WTC11 (cell line): ENCODE data around the gene MYL11. TPM values are rescaled to one million over a fixed set of nuclear protein-coding genes. Genes with fewer than 3 reads are reported as not detected.

Experiments
- ATAC-seq: fragments of 200-7000 bp; cut with Tn5 transposase; 2 replicates; pipeline ENCODE4 v1.10.0; 2021; ENCODE audit warnings: mild to moderate bottlenecking, moderate library complexity
- CTCF ChIA-PET: fragments of 300-600 bp; sonication (Branson Sonifier 250); formaldehyde crosslinking; loops from one replicate; lab custom pipeline; 2021; ENCODE audit warnings: antibody characterized with exemption; lab: Charles Lee
- POLR2A ChIA-PET: fragments of 350-600 bp; sonication (Branson Sonifier 250); formaldehyde crosslinking; loops from one replicate; lab custom pipeline; 2021; ENCODE audit warnings: antibody characterized with exemption; lab: Charles Lee
- DNase-seq: peaks from one replicate; pipeline ENCODE4 v3.0.0; 2021; ENCODE audit warnings: low spot score
- H3K27ac Mint-ChIP-seq: 2 replicates; pipeline ENCODE4 v1.8.0; 2021; ENCODE audit warnings: mixed read lengths
- H3K27me3 Mint-ChIP-seq: 2 replicates; pipeline ENCODE4 v1.8.0; 2021; ENCODE audit warnings: low read depth, mild to moderate bottlenecking, moderate library complexity, mixed read lengths
- H3K36me3 Mint-ChIP-seq: 2 replicates; pipeline ENCODE4 v1.8.0; 2021; ENCODE audit warnings: mixed read lengths
- H3K4me1 Mint-ChIP-seq: 2 replicates; pipeline ENCODE4 v1.8.0; 2022; ENCODE audit warnings: mixed read lengths
- H3K4me3 Mint-ChIP-seq: 2 replicates; pipeline ENCODE4 v1.8.0; 2021; ENCODE audit warnings: mild to moderate bottlenecking, moderate library complexity, mixed read lengths
- H3K9me3 Mint-ChIP-seq: 2 replicates; pipeline ENCODE4 v1.8.0; 2021; ENCODE audit warnings: mixed read lengths
- AR ChIP-seq: fragments of 250-450 bp; sonication (Bioruptor Pico); IDR thresholded peaks from 2 replicates; pipeline ENCODE4 v1.9.0; 2021; ENCODE audit warnings: mild to moderate bottlenecking
- ATF3 ChIP-seq: sonication (generic); formaldehyde crosslinking; conservative IDR thresholded peaks from 2 replicates; pipeline ENCODE4 v1.8.1; 2022; ENCODE audit warnings: mild to moderate bottlenecking, missing genetic modification reagents
- CREB1 ChIP-seq: sonication (generic); formaldehyde crosslinking; IDR thresholded peaks from 2 replicates; pipeline ENCODE4 v1.8.0; 2023; ENCODE audit warnings: mild to moderate bottlenecking, missing genetic modification reagents
- ELF4 ChIP-seq: sonication (generic); formaldehyde crosslinking; IDR thresholded peaks from 2 replicates; pipeline ENCODE4 v1.8.1; 2022; ENCODE audit warnings: low read depth, mild to moderate bottlenecking, moderate library complexity, missing genetic modification reagents
- ETV6 ChIP-seq: sonication (generic); formaldehyde crosslinking; IDR thresholded peaks from 2 replicates; pipeline ENCODE4 v1.8.1; 2022; ENCODE audit warnings: mild to moderate bottlenecking, missing genetic modification reagents
- FOXJ3 ChIP-seq: sonication (generic); formaldehyde crosslinking; IDR thresholded peaks from 2 replicates; pipeline ENCODE4 v1.9.0; 2021; ENCODE audit warnings: missing genetic modification reagents, mild to moderate bottlenecking, borderline replicate concordance
- FOXK1 ChIP-seq: sonication (generic); formaldehyde crosslinking; IDR thresholded peaks from 2 replicates; pipeline ENCODE4 v1.8.0; 2022; ENCODE audit warnings: mild to moderate bottlenecking, moderate library complexity, missing genetic modification reagents
- GABPB1 ChIP-seq: sonication (generic); formaldehyde crosslinking; IDR thresholded peaks from 2 replicates; pipeline ENCODE4 v1.8.1; 2023; ENCODE audit warnings: mild to moderate bottlenecking, missing genetic modification reagents
- GTF2I ChIP-seq: fragments of 250-450 bp; sonication (Bioruptor Pico); conservative IDR thresholded peaks from 2 replicates; pipeline ENCODE4 v1.4.0; 2021; ENCODE audit warnings: mild to moderate bottlenecking
- MYBL2 ChIP-seq: sonication (generic); formaldehyde crosslinking; IDR thresholded peaks from 2 replicates; pipeline ENCODE4 v1.8.1; 2023; ENCODE audit warnings: mild to moderate bottlenecking, moderate library complexity, missing genetic modification reagents
- NFATC4 ChIP-seq: fragments of 250-450 bp; sonication (Bioruptor Pico); IDR thresholded peaks from 2 replicates; pipeline ENCODE4 v1.9.0; 2021; ENCODE audit warnings: mild to moderate bottlenecking
- NR3C1 ChIP-seq: sonication (generic); formaldehyde crosslinking; conservative IDR thresholded peaks from 2 replicates; pipeline ENCODE4 v1.8.1; 2023; ENCODE audit warnings: low read depth, mild to moderate bottlenecking, missing genetic modification reagents
- OVOL2 ChIP-seq: fragments of 250-450 bp; sonication (Bioruptor Pico); IDR thresholded peaks from 2 replicates; pipeline ENCODE4 v1.9.0; 2021; ENCODE audit warnings: mild to moderate bottlenecking, borderline replicate concordance
- PRDM15 ChIP-seq: sonication (generic); formaldehyde crosslinking; IDR thresholded peaks from 2 replicates; pipeline ENCODE4 v1.8.0; 2022; ENCODE audit warnings: missing genetic modification reagents
- SMAD3 ChIP-seq: sonication (generic); formaldehyde crosslinking; IDR thresholded peaks from 2 replicates; pipeline ENCODE4 v1.8.0; 2022; ENCODE audit warnings: missing genetic modification reagents, mild to moderate bottlenecking, borderline replicate concordance
- TEAD1 ChIP-seq: sonication (generic); formaldehyde crosslinking; IDR thresholded peaks from 2 replicates; pipeline ENCODE4 v1.8.0; 2022; ENCODE audit warnings: mild to moderate bottlenecking, missing genetic modification reagents
- TP53 ChIP-seq: sonication (generic); formaldehyde crosslinking; IDR thresholded peaks from 2 replicates; pipeline ENCODE4 v1.8.1; 2023; ENCODE audit warnings: mild to moderate bottlenecking, missing genetic modification reagents
- USF1 ChIP-seq: sonication (generic); formaldehyde crosslinking; IDR thresholded peaks from 2 replicates; pipeline ENCODE4 v1.8.0; 2022; ENCODE audit warnings: mild to moderate bottlenecking, missing genetic modification reagents
- ZNF281 ChIP-seq: sonication (generic); formaldehyde crosslinking; IDR thresholded peaks from 2 replicates; pipeline ENCODE4 v1.8.0; 2023; ENCODE audit warnings: mild to moderate bottlenecking, missing genetic modification reagents
- ZNF425 ChIP-seq: fragments of 250-450 bp; sonication (Bioruptor Pico); conservative IDR thresholded peaks from 2 replicates; pipeline ENCODE4 v1.9.0; 2021; ENCODE audit warnings: mild to moderate bottlenecking
- ZNF671 ChIP-seq: fragments of 250-450 bp; sonication (Bioruptor Pico); IDR thresholded peaks from 2 replicates; pipeline ENCODE4 v1.8.0; 2021; ENCODE audit warnings: mild to moderate bottlenecking
- total RNA-seq: library from RNA; stranded (reverse); gene quantifications from 3 replicates; pipeline ENCODE4 v1.2.3, GENCODE V29; 2021

The MYL11 gene
- total RNA-seq, 1 experiment from 2014 or later: 1.3 TPM

- TF ChIP-seq FOXJ3 (no peak), NFATC4 (CRISPR knock-in tag) (no peak), FOXK1 (CRISPR knock-in tag) (peak; percentile 81; the same call in 1 of the 2 replicates), ZNF425 (no peak)
These were observed 3.2 kb downstream of the MYL11 start (continued) for GRCh38 chr16:30377812-30378235.

GRCh38 chr16:30378236-30379157 lies 3.9 kb downstream of the MYL11 start:
- POLR2A ChIA-PET: interaction anchor here (0.5 to 2.3 kb wide), 6 partner anchors 16 to 231 kb away, joined by 3 to 9 read pairs (median 4); partner anchors contain the start of gene ZNF48
- H3K4me3 Mint-ChIP-seq: peak overlapping the region; percentile 96
- TF ChIP-seq FOXJ3 (no peak), AR (CRISPR knock-in tag) (no peak), USF1 (CRISPR knock-in tag) (no peak), ELF4 (no peak), ATF3 (no peak), NR3C1 (CRISPR knock-in tag) (no peak), TEAD1 (CRISPR knock-in tag) (peak; percentile 37; the same call in 1 of the 2 replicates), SMAD3 (no peak), ZNF671 (CRISPR knock-in tag) (no peak), CREB1 (CRISPR knock-in tag) (no peak), OVOL2 (CRISPR knock-in tag) (no peak), ETV6 (peak; percentile 67), GABPB1 (CRISPR knock-in tag) (0 out of 2 replicates have a peak, but pooled peaks have one; percentile 50), TP53 (CRISPR knock-in tag) (no peak), PRDM15 (CRISPR knock-in tag) (no peak), GTF2I (no peak), MYBL2 (no peak), ZNF281 (CRISPR knock-in tag) (no peak)

More at GRCh38 chr16:30378236-30379157, 3.9 kb downstream of the MYL11 start:
- Mint-ChIP-seq H3K36me3 (0 out of 2 replicates have a peak, but pooled peaks cover 2% of the 10 kb centered on the region), H3K9me3 (no peaks in the 10 kb centered on the region), H3K4me1 (peaks cover 14% of the 10 kb centered on the region), H3K27me3 (peaks cover 7% of the 10 kb centered on the region), H3K27ac (peak overlapping the region; percentile 100)
- CTCF ChIA-PET: interaction anchor here (0.6 to 1.6 kb wide), 5 partner anchors 10 to 266 kb away, joined by 3 to 7 read pairs (median 3); partner anchors contain the start of gene ZNF48
- ATAC-seq (peak; percentile 91), DNase-seq (peak; percentile 100)
